ENCODE results near the gene SLC38A1.
"Not testable (repeated sequence)": the region's sequence is repeated elsewhere in the genome, so short reads cannot be mapped to it uniquely, and the experiment has no call there.

Gene SLC38A1

GRCh38 chr12:46268583-46269428, at the start of gene SLC38A1:
Gene SLC38A1, minus strand, starts transcription at chr12:46269043. Its CDS starts 29,243 bp downstream, at chr12:46239800.
- Histone ChIP-seq H3K4me1 (peaks cover 39% of the 10 kb centered on the region), H3K4me2 (peak within 1 kb of the TSS; percentile 92), H3K4me3 (peak within 1 kb of the TSS; percentile 93), H3K9ac (peak within 1 kb of the TSS; percentile 99), H3K36me3 (peaks cover 5% of the 10 kb centered on the region; the same call in 1 of the 2 replicates), H3K27ac (peak within 1 kb of the TSS; percentile 98), H3K9me3 (no peaks in the 10 kb centered on the region), H4K20me1 (peaks cover 31% of the 10 kb centered on the region), H3K27me3 (no peaks in the 10 kb centered on the region)
- TF ChIP-seq Cebpa-rat (IDR thresholded peaks at IDR 0.05): peak; percentile 99

- Histone ChIP-seq H3K4me3 (no peak overlapping the region), H3K4me2 (no peak overlapping the region), H3K9me3 (0 out of 2 replicates have a peak, but pooled peaks cover 5% of the 10 kb centered on the region), H3K27ac (no peak overlapping the region), H3K27me3 (no peaks in the 10 kb centered on the region), H3K36me3 (no peaks in the 10 kb centered on the region), H4K20me1 (no peaks in the 10 kb centered on the region), H3K4me1 (no peaks in the 10 kb centered on the region), H3K9ac (no peak overlapping the region)
- no peak for TF ChIP-seq Cebpa-rat (IDR thresholded peaks at IDR 0.05)
Observed at GRCh38 chr12:46318037-46318436, 49.2 kb upstream of the SLC38A1 start.

- no peak overlapping the region; the same call in 1 of the 2 replicates for H3K4me2 ChIP-seq
- H3K27ac ChIP-seq: no peak overlapping the region
- H3K27me3 ChIP-seq: no peaks in the 10 kb centered on the region
- no peak overlapping the region for H3K9ac ChIP-seq
- H3K4me1 ChIP-seq: peaks cover 39% of the 10 kb centered on the region
- H3K4me3 ChIP-seq: no peak overlapping the region
- peaks cover 15% of the 10 kb centered on the region for H3K9me3 ChIP-seq
- H4K20me1 ChIP-seq: no peaks in the 10 kb centered on the region
- TF ChIP-seq Cebpa-rat (IDR thresholded peaks at IDR 0.05): no peak
- no peaks in the 10 kb centered on the region for H3K36me3 ChIP-seq
Observed at GRCh38 chr12:46304070-46304469, 35.2 kb upstream of the SLC38A1 start.

- Histone ChIP-seq H3K4me3 (no peak overlapping the region), H3K4me1 (peaks cover 48% of the 10 kb centered on the region), H3K27me3 (no peaks in the 10 kb centered on the region), H3K9me3 (peaks cover 15% of the 10 kb centered on the region), H3K4me2 (no peak overlapping the region; the same call in 1 of the 2 replicates), H4K20me1 (no peaks in the 10 kb centered on the region), H3K9ac (no peak overlapping the region), H3K36me3 (no peaks in the 10 kb centered on the region), H3K27ac (no peak overlapping the region)
- TF ChIP-seq Cebpa-rat (IDR thresholded peaks at IDR 0.05): no peak
Observed at GRCh38 chr12:46303039-46303666, 34.3 kb upstream of the SLC38A1 start.

- peak overlapping the region; percentile 61 for H3K27ac ChIP-seq
- peaks cover 8% of the 10 kb centered on the region; the same call in 1 of the 2 replicates for H3K9me3 ChIP-seq
- H3K4me1 ChIP-seq: peaks cover 58% of the 10 kb centered on the region
- no peak for TF ChIP-seq Cebpa-rat (IDR thresholded peaks at IDR 0.05)
- H3K4me2 ChIP-seq: peak overlapping the region; percentile 77
- H3K4me3 ChIP-seq: no peak overlapping the region
- no peaks in the 10 kb centered on the region for H4K20me1 ChIP-seq
- no peaks in the 10 kb centered on the region for H3K36me3 ChIP-seq
- no peak overlapping the region for H3K9ac ChIP-seq
- H3K27me3 ChIP-seq: no peaks in the 10 kb centered on the region
Observed at GRCh38 chr12:46300910-46301309, 32.1 kb upstream of the SLC38A1 start.

- no peak for TF ChIP-seq Cebpa-rat (IDR thresholded peaks at IDR 0.05)
- Histone ChIP-seq H3K36me3 (no peaks in the 10 kb centered on the region), H3K27ac (peak overlapping the region; percentile 61; the same call in 1 of the 2 replicates), H4K20me1 (no peaks in the 10 kb centered on the region), H3K4me1 (peaks cover 58% of the 10 kb centered on the region), H3K4me2 (peak overlapping the region; percentile 77), H3K4me3 (no peak overlapping the region), H3K9me3 (no peaks in the 10 kb centered on the region; the same call in 1 of the 2 replicates), H3K27me3 (no peaks in the 10 kb centered on the region), H3K9ac (no peak overlapping the region)
Observed at GRCh38 chr12:46299851-46300250, 31.0 kb upstream of the SLC38A1 start.

- H3K4me1 ChIP-seq: peaks cover 53% of the 10 kb centered on the region
- no peak overlapping the region for H3K9ac ChIP-seq
- no peaks in the 10 kb centered on the region for H3K27me3 ChIP-seq
- H4K20me1 ChIP-seq: no peaks in the 10 kb centered on the region
- H3K36me3 ChIP-seq: no peaks in the 10 kb centered on the region
- H3K4me3 ChIP-seq: no peak overlapping the region
- H3K4me2 ChIP-seq: 0 out of 2 replicates have a peak overlapping the region, but pooled peaks have one; percentile 1
- H3K9me3 ChIP-seq: no peaks in the 10 kb centered on the region
- H3K27ac ChIP-seq: no peak overlapping the region
- TF ChIP-seq Cebpa-rat (IDR thresholded peaks at IDR 0.05): no peak
Observed at GRCh38 chr12:46298261-46298660, 29.4 kb upstream of the SLC38A1 start.

- H3K4me1 ChIP-seq: peaks cover 47% of the 10 kb centered on the region
- H4K20me1 ChIP-seq: no peaks in the 10 kb centered on the region
- no peaks in the 10 kb centered on the region for H3K27me3 ChIP-seq
- H3K4me3 ChIP-seq: no peak overlapping the region
- no peaks in the 10 kb centered on the region for H3K36me3 ChIP-seq
- peaks cover 12% of the 10 kb centered on the region for H3K9me3 ChIP-seq
- no peak overlapping the region for H3K9ac ChIP-seq
- peak overlapping the region; percentile 2; the same call in 1 of the 2 replicates for H3K4me2 ChIP-seq
- H3K27ac ChIP-seq: no peak overlapping the region
- TF ChIP-seq Cebpa-rat (IDR thresholded peaks at IDR 0.05): no peak
Observed at GRCh38 chr12:46296822-46297221, 28.0 kb upstream of the SLC38A1 start.

- Histone ChIP-seq H3K4me3 (no peak overlapping the region), H3K9ac (no peak overlapping the region), H3K27me3 (no peaks in the 10 kb centered on the region), H4K20me1 (no peaks in the 10 kb centered on the region), H3K4me2 (no peak overlapping the region), H3K36me3 (no peaks in the 10 kb centered on the region), H3K27ac (no peak overlapping the region), H3K4me1 (peaks cover 10% of the 10 kb centered on the region; the same call in 1 of the 2 replicates), H3K9me3 (peaks cover 15% of the 10 kb centered on the region)
- TF ChIP-seq Cebpa-rat (IDR thresholded peaks at IDR 0.05): no peak
Observed at GRCh38 chr12:46292754-46293402, 24.0 kb upstream of the SLC38A1 start.

- H3K9me3 ChIP-seq: peaks cover 15% of the 10 kb centered on the region
- not testable (repeated sequence) for H3K27me3 ChIP-seq, H3K27ac ChIP-seq, H4K20me1 ChIP-seq, H3K4me2 ChIP-seq, H3K9ac ChIP-seq, H3K4me3 ChIP-seq, H3K36me3 ChIP-seq, H3K4me1 ChIP-seq
Observed at GRCh38 chr12:46291953-46292352, 23.1 kb upstream of the SLC38A1 start.

GRCh38 chr12:46285177-46285576, 16.3 kb upstream of the SLC38A1 start:
- not testable (repeated sequence) for H3K27me3 ChIP-seq, H3K4me3 ChIP-seq, H3K9ac ChIP-seq, H3K4me1 ChIP-seq, H4K20me1 ChIP-seq, H3K27ac ChIP-seq, H3K4me2 ChIP-seq, H3K36me3 ChIP-seq
- peaks cover 56% of the 10 kb centered on the region for H3K9me3 ChIP-seq

All from BLaER1 (cell line).